Breast epithelium (tissue), 4 donors: ENCODE data around the gene JAKMIP2. TPM values are rescaled to one million over a fixed set of nuclear protein-coding genes. Genes with fewer than 3 reads are reported as not detected.

Experiments used
- DNase-seq, 2 donors: peaks; one replicate each; pipeline ENCODE4 v3.0.0-alpha.2; 2019; ENCODE audit warnings: low spot score in 2 of 2
- H3K27ac ChIP-seq, 2 donors: fragments of 200-600 bp; sonication (generic) in 1 of 2; one replicate each; pipeline ENCODE4 v1.5.1; 2016 to 2019; ENCODE audit warnings: mild to moderate bottlenecking in 1 of 2
- H3K27me3 ChIP-seq, 2 donors: fragments of 200-600 bp; sonication (generic) in 1 of 2; one replicate each; pipeline versions ENCODE4 v1.5.1 to v1.6.0; 2017 to 2019; ENCODE audit warnings: control low read depth in 1 of 2, mild to moderate bottlenecking in 1 of 2
- H3K36me3 ChIP-seq: fragments of 200-600 bp; one replicate; pipeline ENCODE4 v1.5.1; 2019
- H3K4me1 ChIP-seq, 2 donors: fragments of 200-600 bp; sonication (generic); one replicate each; pipeline ENCODE4 v1.5.1; 2016 to 2019; ENCODE audit warnings: control low read depth in 1 of 2
- H3K4me3 ChIP-seq, 3 donors: fragments of 200-600 bp; sonication (generic); 1 replicate in 2 of 3; 2 replicates in 1 of 3; pipeline ENCODE4 v1.5.1; 2016 to 2019; ENCODE audit warnings: mild to moderate bottlenecking in 3 of 3, moderate library complexity in 2 of 3
- H3K9me3 ChIP-seq, 2 donors: fragments of 200-600 bp; sonication (generic) in 1 of 2; one replicate each; pipeline ENCODE4 v1.5.1; 2016 to 2019; ENCODE audit warnings: control low read depth in 1 of 2
- POLR2A ChIP-seq: fragments of 450-650 bp; IDR thresholded peaks from one replicate; pipeline ENCODE4 v1.6.1; 2016; ENCODE audit warnings: antibody characterized with exemption, mild to moderate bottlenecking, moderate library complexity
- POLR2AphosphoS5 ChIP-seq, 3 donors: sonication (generic); formaldehyde crosslinking; IDR thresholded peaks; one replicate each; pipeline ENCODE4 v1.6.1; 2017; ENCODE audit warnings: antibody characterized with exemption in 3 of 3
- intact Hi-C: fragments of 100-400 bp; cut with DNase I; formaldehyde crosslinking; loops from one replicate; pipeline ENCODE4 v1.15.1; 2023; ENCODE audit warnings: low total_unique reads
- total RNA-seq, 3 donors: library from RNA; depleted of rRNA; stranded (reverse); fragments of >200 nt; gene quantifications; one replicate each; pipeline ENCODE4 v1.1.0, GENCODE V29; 2016
- TF ChIP-seq, protein P1 (sequence below), 3 donors: fragments of 450-650 bp; IDR thresholded peaks; one replicate each; pipeline ENCODE4 v1.5.1; 2016 to 2017; ENCODE audit warnings: antibody characterized with exemption in 3 of 3, mild to moderate bottlenecking in 3 of 3, moderate library complexity in 3 of 3

JAKMIP2 gene
- total RNA-seq, 3 donors from 2014 or later, result under 0.01 to 0.73 (median 0.64) TPM

DNA sequence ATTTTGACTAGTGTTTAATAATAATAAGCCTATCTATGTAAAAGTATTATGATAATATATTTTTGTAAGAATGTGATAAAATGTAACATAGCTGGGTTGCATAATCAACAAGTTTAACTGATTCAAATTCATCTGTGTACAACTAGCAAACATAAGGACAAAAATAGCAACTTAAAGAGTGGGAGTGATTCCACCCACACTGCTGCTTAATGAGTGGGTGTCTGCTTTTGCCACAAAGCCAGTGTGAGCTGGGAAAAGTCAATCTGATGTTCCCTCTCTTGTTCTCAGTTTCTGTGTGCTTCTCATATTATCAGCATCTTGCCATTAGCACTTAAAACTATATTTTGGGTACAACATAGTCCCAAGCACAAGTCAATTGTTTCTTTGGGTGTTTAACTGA lies 161.5 kb downstream of the JAKMIP2 start:
- no peaks in the 10 kb centered on the region for H3K4me1 ChIP-seq
- TF ChIP-seq POLR2AphosphoS5 (IDR thresholded peaks at IDR 0.05) (no peak), POLR2A (no peak)
- TF ChIP-seq, protein P1, sequence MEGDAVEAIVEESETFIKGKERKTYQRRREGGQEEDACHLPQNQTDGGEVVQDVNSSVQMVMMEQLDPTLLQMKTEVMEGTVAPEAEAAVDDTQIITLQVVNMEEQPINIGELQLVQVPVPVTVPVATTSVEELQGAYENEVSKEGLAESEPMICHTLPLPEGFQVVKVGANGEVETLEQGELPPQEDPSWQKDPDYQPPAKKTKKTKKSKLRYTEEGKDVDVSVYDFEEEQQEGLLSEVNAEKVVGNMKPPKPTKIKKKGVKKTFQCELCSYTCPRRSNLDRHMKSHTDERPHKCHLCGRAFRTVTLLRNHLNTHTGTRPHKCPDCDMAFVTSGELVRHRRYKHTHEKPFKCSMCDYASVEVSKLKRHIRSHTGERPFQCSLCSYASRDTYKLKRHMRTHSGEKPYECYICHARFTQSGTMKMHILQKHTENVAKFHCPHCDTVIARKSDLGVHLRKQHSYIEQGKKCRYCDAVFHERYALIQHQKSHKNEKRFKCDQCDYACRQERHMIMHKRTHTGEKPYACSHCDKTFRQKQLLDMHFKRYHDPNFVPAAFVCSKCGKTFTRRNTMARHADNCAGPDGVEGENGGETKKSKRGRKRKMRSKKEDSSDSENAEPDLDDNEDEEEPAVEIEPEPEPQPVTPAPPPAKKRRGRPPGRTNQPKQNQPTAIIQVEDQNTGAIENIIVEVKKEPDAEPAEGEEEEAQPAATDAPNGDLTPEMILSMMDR (IDR thresholded peaks at IDR 0.05), result no peak
- H3K27ac ChIP-seq, result no peak overlapping the region
- H3K36me3 ChIP-seq, result no peaks in the 10 kb centered on the region
- no peak overlapping the region for H3K4me3 ChIP-seq
- H3K27me3 ChIP-seq, result no peaks in the 10 kb centered on the region
- H3K9me3 ChIP-seq, result no peaks in the 10 kb centered on the region
- no peak for DNase-seq
- intact Hi-C loops, result no loop called here

DNA sequence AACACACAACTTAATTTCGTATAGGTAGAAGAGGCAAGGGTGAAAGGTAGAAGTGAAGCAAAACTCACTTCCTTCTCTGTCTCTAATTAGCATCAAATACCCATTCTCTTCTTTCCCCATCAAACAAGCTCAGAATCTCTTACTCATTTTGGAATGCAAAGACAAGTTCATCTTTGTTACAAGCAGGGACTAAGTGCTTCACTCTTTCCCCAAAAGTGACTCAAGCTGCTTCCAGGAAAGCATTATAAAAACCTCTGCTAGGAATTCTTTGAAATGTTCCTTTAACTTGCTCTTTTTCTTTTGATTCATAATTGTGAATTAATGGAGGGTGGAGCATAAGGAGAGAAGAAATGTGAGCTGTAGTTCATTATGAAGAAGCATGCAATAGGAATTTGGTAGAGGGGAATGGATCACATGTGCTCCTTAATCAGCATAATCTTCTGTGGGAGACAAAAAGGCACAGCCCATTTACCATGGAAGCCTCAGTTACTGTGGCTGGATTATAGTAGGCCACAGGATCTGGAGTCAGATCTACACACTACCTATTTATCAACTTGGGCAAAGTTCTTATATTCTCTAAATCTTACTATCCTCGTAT lies 163.1 kb downstream of the JAKMIP2 start:
- no peaks in the 10 kb centered on the region for H3K36me3 ChIP-seq
- TF ChIP-seq POLR2AphosphoS5 (IDR thresholded peaks at IDR 0.05), result no peak
- TF ChIP-seq, protein P1 (IDR thresholded peaks at IDR 0.05), result no peak
- TF ChIP-seq POLR2A, result no peak
- H3K27me3 ChIP-seq, result no peaks in the 10 kb centered on the region
- H3K9me3 ChIP-seq, result no peaks in the 10 kb centered on the region
- intact Hi-C loops, result no loop called here
- H3K4me1 ChIP-seq, result no peaks in the 10 kb centered on the region
- H3K27ac ChIP-seq, result no peak overlapping the region
- no peak overlapping the region for H3K4me3 ChIP-seq
- no peak for DNase-seq

DNA sequence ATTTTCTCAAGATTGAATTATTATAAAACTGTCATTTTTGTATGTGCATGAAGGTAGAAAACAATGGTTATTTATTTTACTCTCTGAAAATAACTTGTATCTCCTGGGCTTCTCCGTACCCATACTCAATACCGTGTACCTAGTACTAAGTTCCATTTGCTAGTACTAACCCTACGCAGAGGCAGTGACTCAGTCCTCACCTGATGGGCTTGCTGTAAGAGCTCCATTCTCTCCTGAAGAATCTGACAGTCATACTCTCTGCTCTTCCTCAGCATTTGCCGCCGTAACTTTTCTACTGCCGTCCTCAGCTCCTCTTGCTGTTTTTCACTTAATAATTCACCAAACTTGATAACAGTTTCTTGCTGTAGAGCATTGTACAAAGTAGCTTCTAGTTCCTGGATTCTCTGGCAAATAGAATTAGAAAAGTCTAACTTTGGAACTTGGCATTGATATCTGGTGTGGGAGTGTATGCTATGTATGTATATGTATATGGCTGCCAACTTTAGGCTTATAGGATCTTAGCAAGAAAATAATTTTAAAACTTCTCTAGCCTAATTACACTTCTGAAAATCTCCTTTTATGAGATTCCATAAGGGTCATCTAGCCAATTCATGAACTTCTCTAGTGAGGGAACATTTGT lies 164.7 kb downstream of the JAKMIP2 start:
- Histone ChIP-seq H3K4me3 (no peak overlapping the region), H3K27me3 (no peaks in the 10 kb centered on the region), H3K27ac (no peak overlapping the region), H3K4me1 (no peaks in the 10 kb centered on the region), H3K36me3 (no peaks in the 10 kb centered on the region), H3K9me3 (no peaks in the 10 kb centered on the region)
- TF ChIP-seq POLR2A, result no peak
- TF ChIP-seq POLR2AphosphoS5 (IDR thresholded peaks at IDR 0.05), result no peak
- TF ChIP-seq, protein P1 (IDR thresholded peaks at IDR 0.05), result no peak
- DNase-seq, result no peak
- intact Hi-C loops, result no loop called here

DNA sequence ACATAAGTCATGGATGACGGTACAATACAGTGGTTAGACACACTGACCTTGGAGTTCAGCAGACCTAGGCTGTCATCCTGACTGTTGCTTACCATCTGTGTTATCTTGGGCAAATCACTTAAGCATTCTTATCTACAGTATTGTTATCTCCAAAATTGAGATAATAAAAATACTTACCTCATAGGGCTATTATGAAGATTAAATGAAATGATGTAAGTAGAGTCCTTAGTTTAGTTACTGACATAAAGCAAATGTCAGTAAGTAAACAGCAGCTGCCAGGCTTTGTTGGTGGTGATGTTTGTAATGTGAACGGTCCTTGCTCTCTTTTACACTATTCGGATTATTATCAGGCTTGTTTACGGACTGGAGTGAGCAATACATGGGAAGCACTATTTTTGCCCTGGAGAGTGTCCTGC lies 165.3 kb downstream of the JAKMIP2 start:
- Histone ChIP-seq H3K36me3 (no peaks in the 10 kb centered on the region), H3K9me3 (no peaks in the 10 kb centered on the region), H3K4me1 (no peaks in the 10 kb centered on the region), H3K27me3 (no peaks in the 10 kb centered on the region), H3K4me3 (no peak overlapping the region), H3K27ac (no peak overlapping the region)
- intact Hi-C loops, result no loop called here
- TF ChIP-seq POLR2AphosphoS5 (IDR thresholded peaks at IDR 0.05) (no peak), POLR2A (no peak)
- TF ChIP-seq, protein P1 (IDR thresholded peaks at IDR 0.05), result no peak
- no peak for DNase-seq

DNA sequence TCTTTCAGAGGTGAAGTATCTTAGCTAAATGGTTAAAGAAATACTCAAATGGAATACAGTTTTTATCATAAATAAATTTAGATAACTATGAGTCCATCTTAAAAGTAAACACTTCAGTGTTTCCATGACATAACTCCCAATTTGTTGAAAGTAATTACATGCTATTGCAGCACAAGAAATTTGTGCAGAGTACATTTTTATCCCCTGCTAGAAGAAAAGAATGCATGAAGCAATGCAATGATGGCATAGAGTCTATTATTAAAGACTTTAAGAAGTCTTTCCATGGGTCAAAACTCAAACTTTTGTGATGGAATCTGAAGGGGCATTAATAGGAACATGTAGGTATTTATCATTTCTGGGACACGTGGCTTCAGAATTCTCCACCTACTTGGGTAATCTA lies 166.1 kb downstream of the JAKMIP2 start:
- Histone ChIP-seq H3K4me3 (no peak overlapping the region), H3K27me3 (no peaks in the 10 kb centered on the region), H3K36me3 (no peaks in the 10 kb centered on the region), H3K9me3 (no peaks in the 10 kb centered on the region), H3K27ac (no peak overlapping the region), H3K4me1 (no peaks in the 10 kb centered on the region)
- no peak for DNase-seq
- intact Hi-C loops, result no loop called here
- TF ChIP-seq POLR2A, result no peak
- TF ChIP-seq, protein P1 (IDR thresholded peaks at IDR 0.05), result no peak
